ENCODE measurements around the gene TYROBP.
"Not testable (repeated sequence)": the region's sequence is repeated elsewhere in the genome, so short reads cannot be mapped to it uniquely, and the experiment has no call there.

Gene TYROBP

DNA sequence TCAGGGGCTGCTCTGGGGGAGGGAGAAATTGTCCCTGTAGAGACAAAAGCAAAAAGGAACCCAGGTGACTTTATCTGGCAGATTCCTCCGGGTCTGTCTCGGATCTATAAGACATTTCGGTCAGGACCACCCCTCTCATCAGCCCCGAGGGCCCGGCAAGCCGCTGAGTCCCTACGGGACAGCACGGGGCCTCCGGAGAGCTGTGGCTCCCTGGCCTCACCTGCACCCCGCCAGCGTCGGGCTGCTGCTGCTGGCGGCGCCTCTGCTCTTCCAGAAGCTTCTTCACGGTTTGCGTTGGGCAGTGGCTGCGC lies 9.6 kb downstream of the TYROBP start:
- TF ChIP-seq, protein P1, sequence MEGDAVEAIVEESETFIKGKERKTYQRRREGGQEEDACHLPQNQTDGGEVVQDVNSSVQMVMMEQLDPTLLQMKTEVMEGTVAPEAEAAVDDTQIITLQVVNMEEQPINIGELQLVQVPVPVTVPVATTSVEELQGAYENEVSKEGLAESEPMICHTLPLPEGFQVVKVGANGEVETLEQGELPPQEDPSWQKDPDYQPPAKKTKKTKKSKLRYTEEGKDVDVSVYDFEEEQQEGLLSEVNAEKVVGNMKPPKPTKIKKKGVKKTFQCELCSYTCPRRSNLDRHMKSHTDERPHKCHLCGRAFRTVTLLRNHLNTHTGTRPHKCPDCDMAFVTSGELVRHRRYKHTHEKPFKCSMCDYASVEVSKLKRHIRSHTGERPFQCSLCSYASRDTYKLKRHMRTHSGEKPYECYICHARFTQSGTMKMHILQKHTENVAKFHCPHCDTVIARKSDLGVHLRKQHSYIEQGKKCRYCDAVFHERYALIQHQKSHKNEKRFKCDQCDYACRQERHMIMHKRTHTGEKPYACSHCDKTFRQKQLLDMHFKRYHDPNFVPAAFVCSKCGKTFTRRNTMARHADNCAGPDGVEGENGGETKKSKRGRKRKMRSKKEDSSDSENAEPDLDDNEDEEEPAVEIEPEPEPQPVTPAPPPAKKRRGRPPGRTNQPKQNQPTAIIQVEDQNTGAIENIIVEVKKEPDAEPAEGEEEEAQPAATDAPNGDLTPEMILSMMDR (IDR thresholded peaks at IDR 0.05; ENCODE audit: low read depth, low read length), result no peak

DNA sequence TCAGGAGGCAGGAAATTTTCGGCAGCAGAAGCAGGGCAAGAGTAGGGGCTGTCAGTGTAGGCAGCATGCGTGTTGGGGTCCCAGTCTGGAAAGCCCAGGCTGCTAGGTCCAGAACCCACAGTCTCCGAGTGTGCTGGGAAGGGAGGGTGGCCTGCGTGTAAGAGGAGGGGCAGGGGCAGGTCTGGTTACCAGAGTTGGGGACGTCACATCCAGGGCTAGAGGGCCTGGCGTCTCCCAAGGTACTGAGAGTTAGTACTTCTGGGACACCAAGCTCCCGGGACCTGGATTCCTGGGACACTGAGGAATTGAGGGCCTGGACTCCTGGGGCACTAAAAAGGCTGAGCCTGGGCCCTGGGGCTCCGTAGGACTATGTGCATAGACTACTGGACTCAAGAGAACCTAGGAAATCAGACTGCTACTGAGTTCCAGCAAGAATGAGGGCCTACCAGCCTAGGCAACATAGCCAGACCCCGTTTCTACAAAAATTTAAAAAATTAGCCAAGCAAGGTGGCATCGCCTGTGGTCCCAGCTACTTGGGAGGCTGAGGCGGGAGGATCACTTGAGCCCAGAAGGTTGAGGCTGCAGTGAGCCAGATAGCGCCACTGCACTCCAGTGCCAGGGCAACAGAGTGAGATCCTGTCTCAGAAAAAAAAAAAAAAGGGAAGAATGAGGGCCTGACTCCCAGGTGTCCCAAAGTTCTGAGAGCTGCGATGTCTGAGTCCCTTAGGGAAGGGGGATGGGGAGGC lies 10.2 kb downstream of the TYROBP start:
- peak overlapping the region; percentile 80 for H3K4me3 ChIP-seq (ENCODE audit: low read depth, low read length)
- TF ChIP-seq, protein P1 (IDR thresholded peaks at IDR 0.05; ENCODE audit: low read depth, low read length), result no peak

More for the DNA sequence above, 9.6 kb downstream of the TYROBP start:
- H3K4me3 ChIP-seq (ENCODE audit: low read depth, low read length), result peak overlapping the region; percentile 80

DNA sequence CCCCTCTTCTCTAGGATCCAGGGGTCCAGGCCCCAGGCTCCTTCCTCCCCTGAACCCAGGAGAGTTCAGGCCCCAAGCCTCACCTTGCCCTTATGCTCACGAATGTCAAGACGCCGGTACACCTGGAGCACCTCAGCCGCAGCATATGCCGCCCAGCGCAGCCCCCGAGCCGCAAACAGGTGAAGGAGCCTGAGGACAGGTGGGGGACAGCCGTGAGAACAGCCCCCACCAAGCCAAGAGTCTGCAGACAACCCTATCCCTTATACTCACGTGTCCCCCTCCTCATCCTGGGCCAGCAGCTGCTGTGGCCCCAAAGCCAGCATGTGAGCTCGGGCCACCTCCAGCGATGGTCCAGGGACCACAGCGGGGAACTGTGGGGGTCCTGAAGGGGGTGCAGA lies 11.5 kb downstream of the TYROBP start:
- TF ChIP-seq, protein P1 (IDR thresholded peaks at IDR 0.05; ENCODE audit: low read depth, low read length), result no peak
- no peak overlapping the region for H3K4me3 ChIP-seq (ENCODE audit: low read depth, low read length)

DNA sequence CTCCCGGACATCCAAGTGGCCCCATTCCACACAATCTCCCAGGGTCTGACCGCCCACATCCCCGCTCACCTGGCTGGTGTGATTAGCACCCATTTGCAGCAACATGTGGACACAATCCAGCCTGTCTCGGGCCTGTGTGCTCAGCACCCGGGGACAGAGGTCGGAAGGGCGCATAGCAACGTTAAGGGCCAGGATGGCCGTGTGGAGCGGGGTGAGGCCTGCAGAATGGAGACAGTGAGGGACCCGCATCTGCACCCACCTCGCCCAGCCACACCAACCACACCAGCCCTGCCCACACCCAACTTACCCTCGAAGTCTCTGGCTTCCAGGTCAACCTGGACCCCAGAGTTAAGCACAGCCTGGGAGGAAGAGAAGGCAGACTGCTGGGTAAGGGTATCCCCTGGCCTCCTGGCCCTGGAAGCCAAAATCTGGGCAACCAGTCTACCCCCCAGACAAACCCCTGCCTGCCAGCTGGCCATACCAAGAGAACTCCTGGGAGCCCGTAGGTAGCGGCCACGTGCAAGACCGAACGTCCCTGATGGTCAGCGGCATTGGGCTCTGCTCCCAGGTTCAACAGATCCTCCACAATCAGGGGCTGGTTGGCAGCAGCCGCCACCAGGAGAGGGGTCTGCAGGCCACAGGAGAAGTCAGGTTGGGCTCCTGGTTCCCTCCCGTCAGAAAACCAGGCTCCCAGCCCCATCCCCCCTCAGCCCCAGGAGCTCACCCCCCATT lies 12.0 kb downstream of the TYROBP start:
- TF ChIP-seq, protein P1 (IDR thresholded peaks at IDR 0.05; ENCODE audit: low read depth, low read length), result no peak
- H3K4me3 ChIP-seq (ENCODE audit: low read depth, low read length), result no peak overlapping the region

DNA sequence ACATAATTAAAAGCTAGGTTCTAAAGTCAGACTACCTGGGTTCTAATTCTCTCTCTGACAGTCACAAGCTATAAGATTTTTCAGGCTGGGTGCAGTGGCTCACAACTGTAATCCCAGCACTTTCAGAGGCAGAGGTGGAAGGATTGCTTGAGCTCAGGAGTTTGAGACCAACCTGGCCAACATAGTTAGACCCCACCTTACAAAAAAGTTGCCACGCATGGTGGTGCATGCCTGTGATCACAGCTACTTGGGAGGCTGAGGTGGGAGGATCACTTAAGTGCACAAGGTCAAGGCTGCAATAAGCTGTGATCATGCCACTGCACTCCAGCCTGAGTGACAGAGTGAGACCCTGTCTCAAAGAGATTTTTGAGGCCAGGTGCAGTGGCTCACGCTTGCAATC lies 13.8 kb downstream of the TYROBP start:
- H3K4me3 ChIP-seq (ENCODE audit: low read depth, low read length), result no peak overlapping the region
- TF ChIP-seq, protein P1 (IDR thresholded peaks at IDR 0.05; ENCODE audit: low read depth, low read length), result no peak

DNA sequence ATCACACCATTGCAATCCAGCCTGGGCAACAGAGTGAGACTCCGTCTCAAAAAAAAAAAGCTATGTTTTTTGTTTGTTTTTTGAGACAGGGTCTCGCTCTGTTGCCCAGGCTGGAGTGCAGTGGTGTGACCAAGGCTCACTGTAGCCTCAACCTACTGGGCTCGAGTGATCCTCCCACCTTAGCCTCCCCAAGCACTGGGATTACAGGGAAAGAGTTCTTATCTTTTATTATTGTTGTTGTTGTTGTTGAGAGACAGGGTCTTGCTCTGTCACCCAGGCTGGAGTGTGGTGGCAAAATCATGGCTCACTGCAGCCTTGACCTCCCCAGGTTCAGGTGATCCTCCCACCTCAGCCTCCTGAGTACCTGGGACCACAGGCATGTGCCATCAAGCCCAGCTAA lies 16.3 kb downstream of the TYROBP start:
- not testable (repeated sequence) for H3K4me3 ChIP-seq (ENCODE audit: low read depth, low read length)

DNA sequence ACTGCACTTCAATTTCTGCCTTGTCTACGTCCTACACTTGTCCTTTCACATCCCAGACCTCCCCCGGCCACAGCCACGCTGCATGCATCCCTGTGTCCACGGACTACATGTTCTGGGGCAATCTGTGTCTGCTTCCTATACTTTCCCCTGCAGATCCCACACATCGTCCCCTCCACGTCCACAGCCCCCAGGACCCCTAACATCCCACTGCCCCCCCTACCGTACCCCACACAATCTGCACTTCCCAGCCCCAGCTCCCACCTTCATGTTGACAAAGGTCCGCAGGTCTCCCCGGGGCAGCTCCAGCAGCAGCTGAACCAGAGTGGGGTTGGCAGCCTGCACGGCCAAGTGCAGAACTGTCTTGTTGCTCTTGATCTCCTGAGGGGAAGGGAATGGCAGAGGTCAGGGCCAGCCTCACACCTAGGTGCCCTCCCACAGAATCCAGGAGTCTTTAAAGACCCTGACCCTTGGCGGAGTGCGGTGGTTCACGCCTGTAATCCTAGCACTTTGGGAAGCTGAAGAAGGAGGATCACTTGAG lies 17.9 kb downstream of the TYROBP start:
- no peak overlapping the region for H3K4me3 ChIP-seq (ENCODE audit: low read depth, low read length)
- TF ChIP-seq, protein P1 (IDR thresholded peaks at IDR 0.05; ENCODE audit: low read depth, low read length), result no peak
